LNCaP clone FGC (cell line): Measurements from ENCODE around the gene TEX29.

Source experiments
- DNase-seq: peaks from one replicate; pipeline ENCODE4 v3.0.0-alpha.2; 2011; ENCODE audit warnings: low read depth
- H3K4me3 ChIP-seq: 2 replicates; pipeline ENCODE4 v1.5.1; 2011; ENCODE audit warnings: mild to moderate bottlenecking, low read depth, low read length, control low read depth
- TF ChIP-seq, protein P1 (sequence below): IDR thresholded peaks from 2 replicates; pipeline ENCODE4 v1.5.1; 2012; ENCODE audit warnings: mild to moderate bottlenecking; ENCODE audit not compliant: control insufficient read depth, insufficient read depth; ENCODE audit errors: extremely low read depth

Gene TEX29

DNA sequence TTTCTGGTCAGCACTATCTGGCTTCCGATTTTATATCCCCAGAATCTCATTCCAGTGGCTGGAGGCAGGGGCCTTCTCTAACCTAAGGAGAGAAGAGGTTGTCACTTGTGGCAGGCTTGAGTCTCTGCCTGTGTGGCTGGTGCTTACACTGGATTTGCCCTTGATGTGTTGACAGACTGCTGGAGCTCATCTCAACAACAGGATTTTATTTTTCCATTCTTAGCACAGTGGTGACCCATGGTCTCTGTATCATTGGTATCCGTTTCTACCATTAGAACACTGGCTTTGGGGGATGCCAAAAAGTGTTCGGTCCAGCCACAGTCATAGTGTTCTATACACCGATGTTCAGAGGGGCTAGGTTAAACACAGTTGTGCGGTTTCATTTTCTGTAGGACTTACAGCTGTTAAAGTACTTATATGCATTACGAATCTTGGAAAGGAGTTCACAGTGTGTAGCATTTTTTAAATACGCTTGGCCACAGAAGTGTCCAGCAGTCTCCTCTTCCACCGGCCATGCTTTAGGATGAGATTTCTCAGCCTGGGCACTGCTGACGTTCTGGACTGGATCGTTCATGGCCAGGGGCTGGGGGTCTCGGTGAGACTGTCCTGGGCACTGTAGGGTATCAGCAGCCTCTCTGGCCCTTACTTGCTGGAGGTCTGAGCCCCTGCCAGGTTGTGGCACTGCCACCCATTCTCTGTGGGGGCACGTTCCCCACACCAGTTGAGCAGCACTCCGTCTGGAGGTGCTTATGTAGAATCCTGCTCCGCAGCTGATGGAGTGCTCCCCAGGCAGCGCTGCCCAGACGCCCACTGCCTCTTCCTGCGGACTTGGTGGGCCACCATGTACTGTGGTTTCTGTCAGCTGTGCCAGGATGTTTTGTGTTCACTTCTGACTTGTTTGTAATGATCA is 41.4 kb upstream of the TEX29 start:
- TF ChIP-seq, protein P1, sequence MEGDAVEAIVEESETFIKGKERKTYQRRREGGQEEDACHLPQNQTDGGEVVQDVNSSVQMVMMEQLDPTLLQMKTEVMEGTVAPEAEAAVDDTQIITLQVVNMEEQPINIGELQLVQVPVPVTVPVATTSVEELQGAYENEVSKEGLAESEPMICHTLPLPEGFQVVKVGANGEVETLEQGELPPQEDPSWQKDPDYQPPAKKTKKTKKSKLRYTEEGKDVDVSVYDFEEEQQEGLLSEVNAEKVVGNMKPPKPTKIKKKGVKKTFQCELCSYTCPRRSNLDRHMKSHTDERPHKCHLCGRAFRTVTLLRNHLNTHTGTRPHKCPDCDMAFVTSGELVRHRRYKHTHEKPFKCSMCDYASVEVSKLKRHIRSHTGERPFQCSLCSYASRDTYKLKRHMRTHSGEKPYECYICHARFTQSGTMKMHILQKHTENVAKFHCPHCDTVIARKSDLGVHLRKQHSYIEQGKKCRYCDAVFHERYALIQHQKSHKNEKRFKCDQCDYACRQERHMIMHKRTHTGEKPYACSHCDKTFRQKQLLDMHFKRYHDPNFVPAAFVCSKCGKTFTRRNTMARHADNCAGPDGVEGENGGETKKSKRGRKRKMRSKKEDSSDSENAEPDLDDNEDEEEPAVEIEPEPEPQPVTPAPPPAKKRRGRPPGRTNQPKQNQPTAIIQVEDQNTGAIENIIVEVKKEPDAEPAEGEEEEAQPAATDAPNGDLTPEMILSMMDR = no peak
- DNase-seq = no peak
- no peak overlapping the region for H3K4me3 ChIP-seq

DNA sequence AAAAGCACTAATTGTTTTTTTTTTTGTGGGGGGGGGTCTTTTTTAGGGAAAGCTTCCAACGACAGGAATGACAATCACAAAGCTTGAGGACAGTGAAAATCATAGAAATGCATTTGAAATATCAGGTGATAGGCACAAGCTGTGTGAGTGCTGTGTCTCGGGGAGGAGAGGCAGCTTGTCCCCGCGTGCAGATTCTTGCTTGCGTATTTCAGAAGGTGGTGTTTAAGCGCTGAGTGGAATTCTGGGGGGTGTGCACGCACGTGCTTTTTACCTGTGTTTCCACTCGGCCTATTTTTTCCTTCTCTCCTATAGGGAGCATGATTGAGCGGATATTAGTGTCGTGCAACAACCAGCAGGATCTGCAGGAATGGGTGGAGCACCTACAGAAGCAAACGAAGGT is 40.2 kb upstream of the TEX29 start:
- no peak overlapping the region for H3K4me3 ChIP-seq
- DNase-seq = no peak
- TF ChIP-seq, protein P1 = no peak

- TF ChIP-seq, protein P1 = no peak
- no peak for DNase-seq
- no peak overlapping the region for H3K4me3 ChIP-seq
These were observed 39.5 kb upstream of the TEX29 start for GRCh38 chr13:111280681-111281585.

DNA sequence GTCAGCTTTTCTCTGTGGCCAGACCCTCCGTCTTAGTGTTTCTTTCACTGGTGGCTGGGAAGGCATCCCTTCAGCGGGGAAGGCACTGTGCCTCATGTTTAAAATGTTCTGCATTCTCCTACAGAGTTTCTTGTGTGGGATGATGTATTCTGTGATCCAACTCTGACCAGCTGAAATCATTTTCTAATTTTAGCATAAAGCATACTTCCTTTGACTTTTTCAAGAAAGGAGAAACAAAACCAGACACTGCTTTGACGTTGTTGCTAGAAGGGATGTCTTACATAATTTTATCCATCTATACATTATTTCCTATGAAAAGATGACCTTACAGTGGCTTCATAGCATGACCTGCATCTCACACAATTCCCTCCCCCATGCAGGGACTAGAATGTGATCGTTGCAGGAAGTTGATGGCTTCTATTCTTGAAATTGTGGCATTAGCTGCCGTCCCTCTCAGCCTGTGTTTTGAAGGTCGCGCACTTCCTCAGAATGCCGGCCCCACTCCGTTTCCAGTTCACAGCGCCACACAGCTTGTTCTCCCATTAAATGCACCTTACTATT is 38.6 kb upstream of the TEX29 start:
- TF ChIP-seq, protein P1 = no peak
- no peak for DNase-seq
- H3K4me3 ChIP-seq = no peak overlapping the region

DNA sequence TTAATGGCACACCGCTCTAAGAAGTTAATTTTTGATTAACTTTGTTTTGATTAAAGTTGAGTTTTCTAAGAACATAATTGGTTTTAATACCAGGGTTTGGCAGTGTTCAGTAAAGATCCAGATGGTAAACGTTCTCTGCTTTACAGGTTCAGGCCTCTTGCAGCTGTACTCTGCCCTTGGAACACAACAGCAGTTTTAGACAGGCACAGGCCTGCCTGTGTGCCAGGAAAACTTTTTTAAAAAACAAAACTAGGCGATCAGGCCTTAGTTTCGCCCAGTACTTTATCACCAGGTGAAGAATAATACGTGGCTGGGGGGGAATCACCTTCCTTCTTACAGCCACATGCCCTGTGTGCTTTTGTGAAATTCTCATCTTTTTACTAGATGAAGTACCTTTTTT is 38.0 kb upstream of the TEX29 start:
- no peak for DNase-seq
- no peak overlapping the region for H3K4me3 ChIP-seq
- TF ChIP-seq, protein P1 = no peak

- H3K4me3 ChIP-seq = no peak overlapping the region
- DNase-seq = no peak
- TF ChIP-seq, protein P1 = no peak
These were observed 37.4 kb upstream of the TEX29 start for GRCh38 chr13:111282997-111283396.
